SK-MEL-5 (cell line): ENCODE data around the gene PGS1. TPM values are rescaled to one million over a fixed set of nuclear protein-coding genes. Genes with fewer than 3 reads are reported as not detected.

Experiments
- DNase-seq: peaks from one replicate; pipeline ENCODE4 v3.0.0-alpha.2; 2016; ENCODE audit warnings: low read depth, low spot score
- in situ Hi-C: cut with HindIII; loops from 2 replicates; pipeline ENCODE4 v1.10.0; 2016; ENCODE audit warnings: low sequenced_read_pairs, high pct_unique_total_duplicates, low pct_unique_long_range_greater_than_20kb
- total RNA-seq: library from RNA; depleted of rRNA; stranded (reverse); fragments of >200 nt; shearing (Covaris generic); gene quantifications from 2 replicates; pipeline ENCODE4 v1.2.3, GENCODE V29; 2014

The PGS1 gene
- total RNA-seq, 1 experiment from 2014 or later: 43.5 TPM

- in situ Hi-C loops: no loop called here
- no peak for DNase-seq
Measured at GRCh38 chr17:78345172-78345571, 33.3 kb upstream of the PGS1 start.

- in situ Hi-C loops: no loop called here
- DNase-seq: no peak
Measured at GRCh38 chr17:78345791-78346494, 32.5 kb upstream of the PGS1 start.

GRCh38 chr17:78346605-78347250 lies 31.7 kb upstream of the PGS1 start:
- no peak for DNase-seq
- in situ Hi-C loops: no loop called here

GRCh38 chr17:78347453-78347852 lies 31.0 kb upstream of the PGS1 start:
- no peak for DNase-seq
- in situ Hi-C loops: no loop called here

GRCh38 chr17:78348055-78348770 lies 30.2 kb upstream of the PGS1 start:
- in situ Hi-C loops: no loop called here
- no peak for DNase-seq

- in situ Hi-C loops: no loop called here
- DNase-seq: no peak
Measured at GRCh38 chr17:78349891-78350642, 28.4 kb upstream of the PGS1 start.

GRCh38 chr17:78351449-78352006 lies 26.9 kb upstream of the PGS1 start:
- peak; percentile 52 for DNase-seq
- in situ Hi-C loops: no loop called here

- no peak for DNase-seq
- in situ Hi-C loops: no loop called here
Measured at GRCh38 chr17:78353834-78354233, 24.6 kb upstream of the PGS1 start.

GRCh38 chr17:78355045-78355641 lies 23.3 kb upstream of the PGS1 start:
- no peak for DNase-seq
- in situ Hi-C loops: no loop called here

- DNase-seq: no peak
- in situ Hi-C loops: no loop called here
Measured at GRCh38 chr17:78355701-78356100, 22.7 kb upstream of the PGS1 start.

- peak; percentile 73 for DNase-seq
- in situ Hi-C loops: no loop called here
Measured at GRCh38 chr17:78356101-78356713, 22.2 kb upstream of the PGS1 start.

GRCh38 chr17:78357177-78357586 lies 21.3 kb upstream of the PGS1 start:
- DNase-seq: peak; percentile 90
- in situ Hi-C loops: no loop called here

GRCh38 chr17:78357672-78358537 lies 20.5 kb upstream of the PGS1 start:
- in situ Hi-C loops: no loop called here
- DNase-seq: peak; percentile 47

GRCh38 chr17:78358538-78359320 lies 19.7 kb upstream of the PGS1 start:
- peak; percentile 41 for DNase-seq
- in situ Hi-C loops: no loop called here

- in situ Hi-C loops: no loop called here
- DNase-seq: peak; percentile 68
Measured at GRCh38 chr17:78359321-78359996, 19.0 kb upstream of the PGS1 start.
